ENCODE measurements around the gene MRPL18.
"Not testable (repeated sequence)": the region's sequence is repeated elsewhere in the genome, so short reads cannot be mapped to it uniquely, and the experiment has no call there.

The MRPL18 gene

GRCh38 chr6:159790149-159790955 is at the start of gene MRPL18:
TSS of gene MRPL18 (plus strand) at chr6:159790467. CDS start at chr6:159790588, 121 bp downstream.
- peak within 1 kb of the TSS; percentile 98 for H3K27ac Mint-ChIP-seq
- no peaks in the 10 kb centered on the region for H3K27me3 Mint-ChIP-seq
- peaks cover 63% of the 10 kb centered on the region for H3K4me1 Mint-ChIP-seq
- H3K36me3 Mint-ChIP-seq, result peaks cover 26% of the 10 kb centered on the region
- no peaks in the 10 kb centered on the region for H3K9me3 Mint-ChIP-seq
- peak within 1 kb of the TSS; percentile 99 for H3K4me3 Mint-ChIP-seq

GRCh38 chr6:159742165-159742564 is 48.1 kb upstream of the MRPL18 start:
- peaks cover 23% of the 10 kb centered on the region for H3K36me3 Mint-ChIP-seq
- H3K9me3 Mint-ChIP-seq, result no peaks in the 10 kb centered on the region
- no peak overlapping the region for H3K4me3 Mint-ChIP-seq
- peak overlapping the region; percentile 23 for H3K27ac Mint-ChIP-seq
- no peaks in the 10 kb centered on the region for H3K27me3 Mint-ChIP-seq
- peaks cover 58% of the 10 kb centered on the region for H3K4me1 Mint-ChIP-seq

GRCh38 chr6:159745081-159745480 is 45.2 kb upstream of the MRPL18 start:
- Mint-ChIP-seq H3K27ac (peak overlapping the region; percentile 85), H3K4me3 (no peak overlapping the region), H3K9me3 (no peaks in the 10 kb centered on the region), H3K27me3 (no peaks in the 10 kb centered on the region), H3K36me3 (peaks cover 25% of the 10 kb centered on the region), H3K4me1 (peaks cover 38% of the 10 kb centered on the region)

- Mint-ChIP-seq H3K27ac (no peak overlapping the region), H3K9me3 (no peaks in the 10 kb centered on the region), H3K36me3 (peaks cover 19% of the 10 kb centered on the region), H3K4me3 (no peak overlapping the region), H3K27me3 (no peaks in the 10 kb centered on the region), H3K4me1 (peaks cover 27% of the 10 kb centered on the region)
Observed at GRCh38 chr6:159746759-159747158, 43.5 kb upstream of the MRPL18 start.

GRCh38 chr6:159748127-159748526 is 42.1 kb upstream of the MRPL18 start:
- H3K27me3 Mint-ChIP-seq, H3K9me3 Mint-ChIP-seq, H3K27ac Mint-ChIP-seq, H3K4me3 Mint-ChIP-seq: not testable (repeated sequence)
- H3K36me3 Mint-ChIP-seq, result peaks cover 19% of the 10 kb centered on the region
- peaks cover 23% of the 10 kb centered on the region for H3K4me1 Mint-ChIP-seq

GRCh38 chr6:159751448-159751847 is 38.8 kb upstream of the MRPL18 start:
- no peak overlapping the region for H3K4me3 Mint-ChIP-seq
- no peak overlapping the region for H3K27ac Mint-ChIP-seq

GRCh38 chr6:159753081-159753872 is 37.0 kb upstream of the MRPL18 start:
- Mint-ChIP-seq H3K4me3 (no peak overlapping the region), H3K36me3 (peaks cover 20% of the 10 kb centered on the region), H3K9me3 (no peaks in the 10 kb centered on the region), H3K27ac (peak overlapping the region; percentile 10), H3K4me1 (peaks cover 8% of the 10 kb centered on the region), H3K27me3 (no peaks in the 10 kb centered on the region)

More at GRCh38 chr6:159751448-159751847, 38.8 kb upstream of the MRPL18 start:
- peaks cover 3% of the 10 kb centered on the region for H3K4me1 Mint-ChIP-seq
- H3K9me3 Mint-ChIP-seq, result no peaks in the 10 kb centered on the region
- peaks cover 18% of the 10 kb centered on the region for H3K36me3 Mint-ChIP-seq
- no peaks in the 10 kb centered on the region for H3K27me3 Mint-ChIP-seq

GRCh38 chr6:159754401-159754800 is 35.9 kb upstream of the MRPL18 start:
- Mint-ChIP-seq H3K27ac (no peak overlapping the region), H3K9me3 (no peaks in the 10 kb centered on the region), H3K36me3 (peaks cover 22% of the 10 kb centered on the region), H3K4me3 (no peak overlapping the region), H3K27me3 (no peaks in the 10 kb centered on the region), H3K4me1 (peaks cover 13% of the 10 kb centered on the region)

GRCh38 chr6:159754959-159755914 is 35.0 kb upstream of the MRPL18 start:
- H3K9me3 Mint-ChIP-seq, result no peaks in the 10 kb centered on the region

GRCh38 chr6:159756508-159756907 is 33.8 kb upstream of the MRPL18 start:
- Mint-ChIP-seq H3K27ac (no peak overlapping the region), H3K4me3 (no peak overlapping the region), H3K27me3 (no peaks in the 10 kb centered on the region), H3K9me3 (no peaks in the 10 kb centered on the region), H3K36me3 (peaks cover 26% of the 10 kb centered on the region), H3K4me1 (peaks cover 30% of the 10 kb centered on the region)

More at GRCh38 chr6:159754959-159755914, 35.0 kb upstream of the MRPL18 start:
- Mint-ChIP-seq H3K27me3 (no peaks in the 10 kb centered on the region), H3K4me1 (peaks cover 20% of the 10 kb centered on the region), H3K4me3 (no peak overlapping the region), H3K36me3 (peaks cover 26% of the 10 kb centered on the region), H3K27ac (no peak overlapping the region)

- Mint-ChIP-seq H3K9me3 (no peaks in the 10 kb centered on the region), H3K4me1 (peaks cover 37% of the 10 kb centered on the region), H3K27me3 (no peaks in the 10 kb centered on the region), H3K4me3 (no peak overlapping the region), H3K27ac (peak overlapping the region; percentile 85), H3K36me3 (peaks cover 23% of the 10 kb centered on the region)
Observed at GRCh38 chr6:159758031-159759001, 32.0 kb upstream of the MRPL18 start.

- Mint-ChIP-seq H3K4me3 (peak overlapping the region; percentile 45), H3K27ac (peak overlapping the region; percentile 85)
Observed at GRCh38 chr6:159759645-159760044, 30.6 kb upstream of the MRPL18 start.

GRCh38 chr6:159760602-159761057 is 29.6 kb upstream of the MRPL18 start:
- H3K4me1 Mint-ChIP-seq, result peaks cover 34% of the 10 kb centered on the region
- H3K27ac Mint-ChIP-seq, result peak overlapping the region; percentile 96
- peaks cover 15% of the 10 kb centered on the region for H3K36me3 Mint-ChIP-seq
- H3K9me3 Mint-ChIP-seq, result no peaks in the 10 kb centered on the region
- H3K4me3 Mint-ChIP-seq, result peak overlapping the region; percentile 93
- no peaks in the 10 kb centered on the region for H3K27me3 Mint-ChIP-seq

More at GRCh38 chr6:159759645-159760044, 30.6 kb upstream of the MRPL18 start:
- peaks cover 37% of the 10 kb centered on the region for H3K4me1 Mint-ChIP-seq
- no peaks in the 10 kb centered on the region for H3K9me3 Mint-ChIP-seq
- no peaks in the 10 kb centered on the region for H3K27me3 Mint-ChIP-seq
- H3K36me3 Mint-ChIP-seq, result peaks cover 18% of the 10 kb centered on the region

All from activated naive CD4-positive, alpha-beta T cell treated with anti-CD3 and anti-CD28 coated beads, Interleukin-2, amount 50 U/mL, for 24 hours (primary cell).